Frontal cortex (tissue), 4 donors: ENCODE data around the gene PFKL. TPM values are rescaled to one million over a fixed set of nuclear protein-coding genes. Genes with fewer than 3 reads are reported as not detected.
"Not testable (repeated sequence)": the region's sequence is repeated elsewhere in the genome, so short reads cannot be mapped to it uniquely, and the experiment has no call there.

ENCODE experiments used
- DNase-seq, 2 donors: peaks; one replicate each; pipeline ENCODE4 v3.0.0; 2012; ENCODE audit warnings: low spot score in 2 of 2
- FAIRE-seq: peaks from 2 replicates; lab custom pipeline; 2012; peaks lifted over from hg19 to GRCh38; lab: Jason Lieb, UNC
- total RNA-seq: library from RNA; depleted of rRNA; stranded (reverse); fragments of >200 nt; gene quantifications from one replicate; pipeline ENCODE4 v1.2.3, GENCODE V29; 2014
- donor health status: control.
- donor health status: control.
- donor health status: control.

The PFKL gene
- total RNA-seq, 1 donor from 2014 or later = 111 TPM

- FAIRE-seq (no peak), DNase-seq (no peak)
These were observed 35.6 kb downstream of the PFKL start for GRCh38 chr21:44335266-44336059.

GRCh38 chr21:44337449-44337848 is 37.6 kb downstream of the PFKL start:
- no peak for DNase-seq
- FAIRE-seq = no peak

- DNase-seq (peak; percentile 74), FAIRE-seq (no peak)
These were observed 38.4 kb downstream of the PFKL start for GRCh38 chr21:44337941-44338895.

DNA sequence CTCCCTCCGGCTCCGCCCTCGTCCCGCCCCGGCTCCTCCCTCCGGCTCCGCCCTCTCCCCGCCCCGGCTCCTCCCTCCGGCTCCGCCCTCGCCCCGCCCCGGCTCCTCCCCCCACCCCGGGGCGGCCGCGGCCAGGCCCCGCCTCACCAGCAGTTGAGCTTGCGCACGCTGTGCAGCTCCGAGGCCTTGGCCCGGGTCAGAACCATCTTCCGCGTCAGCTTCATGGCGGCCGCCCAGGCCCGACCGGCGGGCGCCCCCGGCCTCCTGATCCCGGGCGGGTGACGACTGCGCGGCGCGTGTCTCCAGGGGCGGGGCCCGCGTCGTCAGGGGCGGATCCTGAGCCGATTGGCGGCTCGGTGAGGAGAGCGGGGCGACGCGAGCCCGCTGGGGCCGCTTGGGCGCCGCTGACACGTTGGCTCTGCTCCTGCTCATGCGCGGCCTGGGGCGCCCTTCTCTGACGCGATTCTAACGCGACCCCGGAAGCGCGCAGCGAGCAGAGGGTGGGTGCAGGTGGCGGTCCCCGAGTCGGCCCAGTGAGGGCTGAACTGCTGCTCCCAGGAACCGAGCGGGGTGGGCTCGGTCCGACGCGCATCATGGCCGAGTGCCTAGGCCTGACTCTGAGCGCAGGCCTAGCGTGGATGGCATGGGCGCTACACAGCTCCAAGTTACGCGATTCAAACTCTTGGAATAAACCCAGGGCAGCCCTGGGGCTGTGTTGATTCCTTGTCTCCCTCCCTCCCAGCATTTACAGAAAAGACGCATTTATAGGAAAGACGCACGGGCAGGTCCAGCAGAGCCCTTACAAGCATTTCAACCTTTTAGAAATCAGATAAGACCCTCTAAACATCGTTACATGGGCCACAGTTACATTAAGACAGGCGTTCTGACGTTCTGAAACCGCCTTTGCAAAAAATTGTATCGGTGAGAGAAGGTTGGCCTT is 39.4 kb downstream of the PFKL start, which contains the start of gene CFAP410:
CFAP410 (minus strand) TSS at position 420 of the 940 bp plus-strand sequence; CDS start at position 224, 196 bp downstream.
- DNase-seq = peak; percentile 97 to 98
- no peak for FAIRE-seq

DNA sequence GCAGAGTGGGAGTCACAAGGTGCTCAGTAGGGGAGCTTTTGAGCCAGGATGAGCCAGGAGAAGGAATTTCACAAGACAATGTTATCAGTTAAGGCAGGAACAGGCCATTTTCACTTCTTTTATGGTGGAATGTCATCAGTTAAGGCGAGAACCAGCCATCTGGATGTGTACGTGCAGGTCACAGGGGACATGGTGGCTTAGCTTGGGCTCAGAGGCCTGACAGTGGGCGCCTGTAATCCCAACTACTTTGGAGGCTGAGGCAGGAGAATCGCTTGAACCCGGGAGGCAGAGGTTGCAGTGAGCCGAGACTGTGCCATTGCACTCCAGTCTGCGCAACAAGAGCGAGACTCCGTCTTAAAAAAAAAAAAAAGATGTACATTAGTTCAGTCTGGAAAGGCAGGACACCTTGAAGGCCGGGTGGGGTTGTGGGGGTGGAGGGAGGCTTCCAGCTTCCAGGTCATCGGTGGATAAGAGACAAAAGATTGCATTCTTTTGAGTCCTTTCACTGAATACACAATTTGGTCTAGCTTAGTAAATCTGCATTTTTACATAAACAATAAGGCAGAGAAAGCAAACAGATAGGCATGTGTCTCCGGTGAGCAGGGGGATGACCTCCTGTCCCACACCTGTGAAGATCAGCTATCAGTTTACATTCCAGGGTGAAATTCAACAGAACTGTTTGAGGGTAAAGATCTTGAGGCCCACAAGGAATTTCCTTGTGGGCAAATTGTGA is 42.0 kb downstream of the PFKL start:
- not testable (repeated sequence) for FAIRE-seq, DNase-seq

- not testable (repeated sequence) for FAIRE-seq, DNase-seq
These were observed 43.1 kb downstream of the PFKL start for GRCh38 chr21:44342981-44343380.

- FAIRE-seq = no peak
- DNase-seq = no peak
These were observed 44.8 kb downstream of the PFKL start for GRCh38 chr21:44344541-44345183.

DNA sequence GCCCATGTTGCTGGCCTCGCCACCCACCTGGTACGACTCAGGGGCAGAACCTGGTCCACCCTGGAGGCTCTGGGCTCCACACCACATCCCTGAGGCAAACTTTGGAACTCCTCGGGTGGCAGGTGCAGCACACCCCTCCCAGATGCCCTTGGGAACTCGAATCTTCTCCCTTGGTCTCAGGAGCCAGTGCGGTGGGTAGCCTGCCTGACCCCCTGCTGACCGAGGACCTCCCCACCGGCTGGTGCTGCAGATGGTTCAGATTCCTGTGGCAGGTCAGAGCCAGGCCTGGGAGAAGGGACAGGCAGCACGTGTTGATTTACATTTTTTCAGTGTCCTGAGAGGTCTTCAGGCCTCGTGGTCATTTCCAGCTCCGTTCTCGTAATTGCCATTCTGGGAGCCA is 45.6 kb downstream of the PFKL start:
- no peak for FAIRE-seq

GRCh38 chr21:44347911-44348451 is 48.1 kb downstream of the PFKL start:
- FAIRE-seq = no peak

More for the DNA sequence above, 45.6 kb downstream of the PFKL start:
- no peak for DNase-seq

DNA sequence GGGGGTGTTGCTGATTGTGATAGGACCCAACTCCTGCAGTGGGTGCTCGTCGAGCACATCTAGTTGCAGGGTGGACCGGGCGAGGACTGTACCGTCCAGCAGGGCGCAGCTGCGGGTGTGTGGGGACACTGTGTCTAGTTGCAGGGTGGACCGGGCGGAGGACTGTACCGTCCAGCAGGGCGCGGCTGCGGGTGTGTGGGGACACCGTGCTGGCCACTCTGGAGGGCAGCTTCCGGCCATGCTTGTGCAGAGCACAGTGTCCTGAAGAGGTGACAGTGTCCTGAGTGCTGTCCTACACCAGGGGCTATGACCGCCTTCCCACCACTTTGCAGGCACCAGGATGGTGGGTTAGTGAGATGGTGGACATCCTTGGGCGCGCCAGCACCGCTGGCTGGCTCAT is 49.0 kb downstream of the PFKL start:
- FAIRE-seq (no peak), DNase-seq (no peak)

More at GRCh38 chr21:44347911-44348451, 48.1 kb downstream of the PFKL start:
- no peak for DNase-seq

- FAIRE-seq (no peak), DNase-seq (no peak)
These were observed 49.6 kb downstream of the PFKL start for GRCh38 chr21:44349416-44349846.

DNA sequence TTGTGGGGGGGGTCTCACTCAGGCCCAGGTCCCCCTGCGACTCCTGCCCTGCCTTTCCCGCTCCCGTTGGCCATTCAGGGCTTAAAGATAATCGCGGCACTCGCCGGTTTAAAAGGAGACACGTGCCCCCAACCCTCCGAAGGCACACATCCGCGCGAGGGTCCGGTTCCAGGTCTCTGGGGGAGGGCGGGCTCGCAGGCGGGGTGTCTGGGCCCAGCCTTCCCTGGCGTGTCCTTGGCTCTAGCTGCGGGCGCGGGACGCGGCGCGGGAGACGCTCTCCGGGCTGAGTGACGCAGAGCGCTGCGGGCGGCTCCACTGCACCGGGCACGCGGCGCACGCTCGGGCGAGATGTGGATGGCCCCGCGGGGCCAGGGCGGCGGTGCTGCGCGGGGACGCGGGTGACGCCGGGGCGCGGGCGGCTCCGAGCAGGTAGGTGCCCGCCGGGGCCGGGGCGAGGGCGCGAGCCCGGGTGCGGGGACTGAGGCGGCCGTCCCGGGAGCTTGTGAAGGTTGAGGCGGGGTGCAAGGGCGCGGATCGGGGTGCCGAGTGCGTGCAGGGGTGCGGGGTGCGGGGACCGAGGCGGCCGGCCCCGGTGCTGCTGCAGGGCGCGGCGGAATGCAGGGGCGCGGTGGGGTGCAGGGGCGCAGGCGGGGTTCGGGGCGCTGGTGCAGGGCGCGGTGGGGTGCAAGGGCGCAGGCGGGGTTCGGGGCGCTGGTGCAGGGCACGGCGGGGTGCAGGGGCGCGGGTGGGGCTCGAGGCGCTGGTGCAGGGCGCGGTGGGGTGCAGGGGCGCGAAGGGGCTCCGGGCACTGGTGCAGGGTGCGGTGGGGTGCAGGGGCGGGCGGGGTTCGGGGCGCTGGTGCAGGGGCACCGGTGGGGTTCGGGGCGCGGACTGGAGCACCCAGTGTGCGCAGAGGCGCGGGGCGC is 50.3 kb downstream of the PFKL start:
- FAIRE-seq = no peak
- no peak for DNase-seq

DNA sequence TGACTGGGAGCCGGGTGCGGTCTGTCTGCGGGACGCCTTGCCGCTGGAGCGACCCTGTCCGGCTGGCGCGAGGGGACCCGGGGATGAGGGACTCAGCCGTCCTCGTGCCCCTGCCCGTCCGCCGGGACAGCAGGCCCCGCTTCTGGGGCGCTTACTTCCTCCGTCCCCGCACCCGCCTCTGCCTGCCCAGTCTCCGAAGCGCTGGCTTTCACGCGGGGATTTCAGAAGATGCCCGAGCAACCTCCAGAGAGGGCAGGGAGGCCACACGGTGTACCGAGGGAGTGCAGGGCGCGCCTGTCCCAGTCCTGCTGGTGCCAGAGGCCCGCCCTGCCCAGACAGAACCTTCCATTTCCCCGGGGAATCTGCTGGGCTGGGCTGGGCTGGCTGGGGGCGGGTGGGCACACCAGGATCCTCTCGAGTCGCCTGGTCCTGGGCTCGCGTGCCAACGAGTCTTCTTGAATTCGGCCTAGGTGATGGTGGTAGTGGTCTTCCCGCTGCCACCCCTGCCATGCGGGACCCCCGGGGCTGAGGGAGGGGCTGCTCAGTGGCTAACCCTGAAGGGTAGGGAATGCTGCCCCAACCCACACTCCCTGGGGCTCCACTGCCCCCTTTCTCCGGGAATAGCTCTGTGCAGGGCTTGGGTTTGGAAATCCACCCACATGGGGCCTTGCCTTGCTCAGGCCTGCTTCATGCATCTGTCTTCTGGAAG is 51.1 kb downstream of the PFKL start:
- FAIRE-seq (no peak), DNase-seq (no peak)

- FAIRE-seq = no peak
- no peak for DNase-seq
These were observed 51.8 kb downstream of the PFKL start for GRCh38 chr21:44351535-44352252.

- no peak for FAIRE-seq
- no peak for DNase-seq
These were observed 52.5 kb downstream of the PFKL start for GRCh38 chr21:44352253-44352860.
